HCT116 (cell line): ENCODE results near the gene NGRN. TPM values are rescaled to one million over a fixed set of nuclear protein-coding genes. Genes with fewer than 3 reads are reported as not detected.

Source experiments
- ATAC-seq: fragments of 200-7000 bp; cut with Tn5 transposase; 2 replicates; pipeline ENCODE4 v1.9.1; 2020; ENCODE audit warnings: mild to moderate bottlenecking, moderate library complexity
- BruUV-seq: library from RNA; stranded (reverse); fragments of 400-500 nt; replicated peaks from 2 replicates; lab custom pipeline; 2021; lab: Mats Ljungman, UMichigan
- CTCF ChIA-PET: fragments of 300-600 bp; sonication (Branson Sonifier 250); formaldehyde crosslinking; loops from one replicate; lab custom pipeline; 2021; ENCODE audit warnings: antibody characterized with exemption; lab: Charles Lee
- POLR2A ChIA-PET: fragments of 300-600, 350-600 bp; sonication (Branson Sonifier 250); formaldehyde crosslinking; loops from one replicate; lab custom pipeline; 2021; ENCODE audit warnings: antibody characterized with exemption; lab: Charles Lee
- RAD21 ChIA-PET, 2 experiments: fragments of 300-600 bp; sonication (Branson Sonifier 250); formaldehyde crosslinking; loops; one replicate each; lab custom pipeline; 2023; ENCODE audit warnings: low total read pairs in 2 of 2; ENCODE audit not compliant: uncharacterized antibody in 2 of 2, unreplicated experiment in 2 of 2, low non-redundant PET in 1 of 2; lab: Charles Lee
- DNase-seq: peaks from one replicate; pipeline ENCODE4 v3.0.0-alpha.2; 2010; ENCODE audit warnings: low read depth, low spot score
- H2AFZ ChIP-seq: fragments of 200-600 bp; shearing (Covaris generic), sonication (generic); 2 replicates; pipeline ENCODE4 v1.6.1; 2017; ENCODE audit warnings: low read depth, mixed run types, mixed read lengths, antibody characterized with exemption, low read length; ENCODE audit not compliant: poor library complexity, severe bottlenecking
- H3K27ac ChIP-seq: 2 replicates; pipeline ENCODE4 v1.5.1; 2012; ENCODE audit warnings: low read depth, low read length
- H3K27me3 ChIP-seq: fragments of 200-600 bp; sonication (generic); 2 replicates; pipeline ENCODE4 v1.6.1; 2016; ENCODE audit warnings: mixed run types, low read length, mixed read lengths; ENCODE audit not compliant: insufficient read depth
- H3K36me3 ChIP-seq, 2 experiments: fragments of 200-500 bp in 1 of 2; fragments of 200-600 bp in 1 of 2; sonication (Bioruptor generic) in 1 of 2; sonication (generic) in 1 of 2; 2 replicates each; pipeline versions ENCODE4 v1.5.1 to v1.6.1; 2014 to 2016; ENCODE audit warnings: low read length in 2 of 2, inconsistent platforms in 1 of 2, mixed read lengths in 1 of 2, mixed run types in 1 of 2; ENCODE audit not compliant: insufficient read depth in 2 of 2, control insufficient read depth in 1 of 2
- H3K4me1 ChIP-seq, 2 experiments: fragments of 200-600 bp in 1 of 2; sonication (generic) in 1 of 2; 2 replicates each; pipeline versions ENCODE4 v1.5.1 to v1.6.1; 2012 to 2017; ENCODE audit warnings: low read length in 2 of 2, inconsistent platforms in 1 of 2, mild to moderate bottlenecking in 1 of 2, mixed read lengths in 1 of 2, mixed run types in 1 of 2, moderate library complexity in 1 of 2; ENCODE audit not compliant: insufficient read depth in 2 of 2, control insufficient read depth in 1 of 2
- H3K4me2 ChIP-seq: fragments of 200-600 bp; sonication (generic); 2 replicates; pipeline ENCODE4 v1.6.1; 2017; ENCODE audit warnings: mixed run types, low read length, mixed read lengths
- H3K4me3 ChIP-seq, 2 experiments: fragments of 200-600 bp in 1 of 2; sonication (generic) in 1 of 2; replicated peaks in 1 of 2; 2 replicates each; pipeline ENCODE4 v1.5.1; 2011 to 2016; ENCODE audit warnings: low read length in 2 of 2, control low read depth in 1 of 2, low read depth in 1 of 2, mild to moderate bottlenecking in 1 of 2, mixed read lengths in 1 of 2, mixed run types in 1 of 2
- H3K79me2 ChIP-seq: fragments of 200-600 bp; sonication (generic); 2 replicates; pipeline ENCODE4 v1.6.1; 2017; ENCODE audit warnings: mild to moderate bottlenecking, mixed run types, low read length, moderate library complexity, mixed read lengths; ENCODE audit not compliant: insufficient read depth
- H3K9ac ChIP-seq: fragments of 200-600 bp; sonication (generic); 2 replicates; pipeline ENCODE4 v1.6.1; 2016; ENCODE audit warnings: low read length, mixed read lengths
- H3K9me2 ChIP-seq: fragments of 200-600 bp; sonication (generic), shearing (Covaris generic); 2 replicates; pipeline ENCODE4 v1.6.1; 2017; ENCODE audit warnings: mixed run types, mild to moderate bottlenecking, moderate library complexity; ENCODE audit not compliant: insufficient read depth
- H3K9me3 ChIP-seq, 2 experiments: fragments of 200-500 bp in 1 of 2; fragments of 200-600 bp in 1 of 2; sonication (Bioruptor generic) in 1 of 2; sonication (generic) in 1 of 2; 2 replicates each; pipeline ENCODE4 v1.6.1; 2014 to 2017; ENCODE audit warnings: low read length in 2 of 2, mixed read lengths in 2 of 2, inconsistent platforms in 1 of 2, low read depth in 1 of 2, mild to moderate bottlenecking in 1 of 2, mixed run types in 1 of 2, moderate library complexity in 1 of 2; ENCODE audit not compliant: control insufficient read depth in 1 of 2, insufficient read depth in 1 of 2
- H4K20me1 ChIP-seq: fragments of 200-600 bp; sonication (generic), shearing (Covaris generic); 2 replicates; pipeline ENCODE4 v1.6.1; 2017; ENCODE audit warnings: mixed run types, mild to moderate bottlenecking, moderate library complexity; ENCODE audit not compliant: insufficient read depth
- ATF3 ChIP-seq: IDR thresholded peaks from 2 replicates; pipeline ENCODE4 v1.6.1; 2012
- CBX3 ChIP-seq: IDR thresholded peaks from 2 replicates; pipeline ENCODE4 v1.6.1; 2012; ENCODE audit warnings: low read depth
- CEBPB ChIP-seq: IDR thresholded peaks from 2 replicates; pipeline ENCODE4 v1.6.1; 2012; ENCODE audit warnings: low read depth
- EGR1 ChIP-seq: IDR thresholded peaks from 2 replicates; pipeline ENCODE4 v1.6.1; 2012; ENCODE audit warnings: low read depth
- ELF1 ChIP-seq: IDR thresholded peaks from 2 replicates; pipeline ENCODE4 v1.6.1; 2012; ENCODE audit warnings: low read depth, borderline replicate concordance
- EZH2 ChIP-seq: fragments of 200-600 bp; sonication (generic); IDR thresholded peaks from 2 replicates; pipeline ENCODE4 v1.6.1; 2017; ENCODE audit warnings: antibody characterized with exemption, mixed run types
- FOSL1 ChIP-seq: IDR thresholded peaks from 2 replicates; pipeline ENCODE4 v1.6.1; 2012; ENCODE audit warnings: low read depth
- POLR2A ChIP-seq: IDR thresholded peaks from 2 replicates; pipeline ENCODE4 v1.7.0; 2011; ENCODE audit warnings: borderline replicate concordance; ENCODE audit not compliant: insufficient read depth, insufficient read length; ENCODE audit errors: extremely low read depth
- POLR2AphosphoS5 ChIP-seq: IDR thresholded peaks from 2 replicates; pipeline ENCODE4 v1.6.1; 2011; ENCODE audit warnings: mild to moderate bottlenecking, low read depth, low read length, moderate library complexity
- RAD21 ChIP-seq: IDR thresholded peaks from 2 replicates; pipeline ENCODE4 v1.6.1; 2012; ENCODE audit warnings: low read depth, mild to moderate bottlenecking
- SIN3A ChIP-seq: IDR thresholded peaks from 2 replicates; pipeline ENCODE4 v1.6.1; 2012; ENCODE audit warnings: low read depth
- SP1 ChIP-seq: IDR thresholded peaks from 2 replicates; pipeline ENCODE4 v1.6.1; 2012; ENCODE audit warnings: low read depth
- SRF ChIP-seq: IDR thresholded peaks from 2 replicates; pipeline ENCODE4 v1.6.1; 2012; ENCODE audit warnings: low read depth
- YY1 ChIP-seq: IDR thresholded peaks from 2 replicates; pipeline ENCODE4 v1.6.1; 2011; ENCODE audit warnings: low read length, low read depth, moderate library complexity, mild to moderate bottlenecking; ENCODE audit not compliant: insufficient replicate concordance; ENCODE audit errors: extremely low read depth
- ZBTB33 ChIP-seq: IDR thresholded peaks from 2 replicates; pipeline ENCODE4 v1.6.1; 2011; ENCODE audit warnings: mild to moderate bottlenecking, low read length, moderate library complexity; ENCODE audit not compliant: insufficient replicate concordance; ENCODE audit errors: extremely low read depth
- ZFX ChIP-seq: fragments of 450-650 bp; IDR thresholded peaks from 2 replicates; pipeline ENCODE4 v1.6.1; 2017
- ZNF274 ChIP-seq: fragments of 200-500 bp; sonication (Bioruptor generic); IDR thresholded peaks from 2 replicates; pipeline ENCODE4 v1.6.1; 2014; ENCODE audit warnings: mild to moderate bottlenecking, low read depth, low read length, inconsistent platforms
- intact Hi-C: fragments of 100-400 bp; cut with micrococcal nuclease; formaldehyde crosslinking; loops from 2 replicates; pipeline ENCODE4 v1.10.0; 2022
- total RNA-seq: library from RNA; stranded (reverse); gene quantifications from one replicate; pipeline ENCODE4 v1.2.1, GENCODE V29; 2021; ENCODE audit not compliant: unreplicated experiment
- TF ChIP-seq, protein P1 (sequence below): IDR thresholded peaks from 2 replicates; pipeline ENCODE4 v1.6.1; 2012; ENCODE audit warnings: low read depth
- TF ChIP-seq, protein P2 (sequence below), 3 experiments: fragments of 200-600 bp in 1 of 3; sonication (generic) in 1 of 3; IDR thresholded peaks in 2 of 3; conservative IDR thresholded peaks in 1 of 3; 2 replicates each; pipeline ENCODE4 v1.5.1; 2012 to 2017; ENCODE audit warnings: low read depth in 2 of 3, low read length in 2 of 3, antibody characterized with exemption in 1 of 3, borderline replicate concordance in 1 of 3, control low read depth in 1 of 3, mild to moderate bottlenecking in 1 of 3, mixed read lengths in 1 of 3, mixed run types in 1 of 3, moderate library complexity in 1 of 3; ENCODE audit not compliant: insufficient read depth in 1 of 3

The NGRN gene
- total RNA-seq, 1 experiment from 2014 or later, result 72.7 TPM

DNA sequence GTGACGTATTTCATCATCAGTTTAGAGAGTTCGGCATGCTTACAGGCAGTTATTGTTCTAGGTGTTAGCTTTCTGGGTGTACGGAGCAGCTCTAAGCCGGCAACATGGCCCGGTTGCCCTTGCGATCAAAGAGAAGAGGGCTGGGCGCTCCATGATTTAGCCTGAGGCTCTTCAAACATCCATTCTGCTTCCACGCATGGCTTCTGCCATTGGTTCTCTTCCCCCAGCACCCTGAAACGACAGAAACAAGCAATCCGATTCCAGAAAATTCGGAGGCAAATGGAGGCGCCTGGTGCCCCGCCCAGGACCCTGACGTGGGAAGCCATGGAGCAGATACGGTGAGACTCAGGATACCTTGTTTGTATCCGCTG is 574 bp downstream of the NGRN start:
- peaks cover 14 to 28% of the 10 kb centered on the region in 2 experiments for H3K36me3 ChIP-seq
- ATAC-seq (peak; percentile 47), DNase-seq (peak; percentile 16)
- no TSS peak for BruUV-seq
- no peaks in the 10 kb centered on the region for H3K27me3 ChIP-seq
- H3K4me3 ChIP-seq, result peak overlapping the region; percentile 74 to 96
- intact Hi-C loops, result no loop called here
- POLR2A ChIA-PET, result interaction anchor here (0.7 kb wide), 2 partner anchors 14 to 561 kb away, joined by 4 read pairs; no protein-coding TSS in a partner anchor
- RAD21 ChIA-PET, result no interaction called here
- H3K9me3 ChIP-seq, result no peaks in the 10 kb centered on the region
- no peaks in the 10 kb centered on the region for H3K9me2 ChIP-seq
- peak overlapping the region; percentile 77 for H3K9ac ChIP-seq
- H4K20me1 ChIP-seq, result no peaks in the 10 kb centered on the region
- H2AFZ ChIP-seq, result no peak overlapping the region
- peaks cover 64% of the 10 kb centered on the region for H3K79me2 ChIP-seq
- CTCF ChIA-PET, result no interaction called here
- peak overlapping the region; percentile 94 for H3K4me2 ChIP-seq
- no peak for TF ChIP-seq POLR2A
- TF ChIP-seq POLR2AphosphoS5, result no peak
- no peak for TF ChIP-seq ZNF274
- TF ChIP-seq ELF1, result no peak
- no peak for TF ChIP-seq SRF
- no peak for TF ChIP-seq CBX3
- no peak for TF ChIP-seq EZH2
- no peak for TF ChIP-seq SP1
- no peak for TF ChIP-seq YY1
- TF ChIP-seq, protein P1, sequence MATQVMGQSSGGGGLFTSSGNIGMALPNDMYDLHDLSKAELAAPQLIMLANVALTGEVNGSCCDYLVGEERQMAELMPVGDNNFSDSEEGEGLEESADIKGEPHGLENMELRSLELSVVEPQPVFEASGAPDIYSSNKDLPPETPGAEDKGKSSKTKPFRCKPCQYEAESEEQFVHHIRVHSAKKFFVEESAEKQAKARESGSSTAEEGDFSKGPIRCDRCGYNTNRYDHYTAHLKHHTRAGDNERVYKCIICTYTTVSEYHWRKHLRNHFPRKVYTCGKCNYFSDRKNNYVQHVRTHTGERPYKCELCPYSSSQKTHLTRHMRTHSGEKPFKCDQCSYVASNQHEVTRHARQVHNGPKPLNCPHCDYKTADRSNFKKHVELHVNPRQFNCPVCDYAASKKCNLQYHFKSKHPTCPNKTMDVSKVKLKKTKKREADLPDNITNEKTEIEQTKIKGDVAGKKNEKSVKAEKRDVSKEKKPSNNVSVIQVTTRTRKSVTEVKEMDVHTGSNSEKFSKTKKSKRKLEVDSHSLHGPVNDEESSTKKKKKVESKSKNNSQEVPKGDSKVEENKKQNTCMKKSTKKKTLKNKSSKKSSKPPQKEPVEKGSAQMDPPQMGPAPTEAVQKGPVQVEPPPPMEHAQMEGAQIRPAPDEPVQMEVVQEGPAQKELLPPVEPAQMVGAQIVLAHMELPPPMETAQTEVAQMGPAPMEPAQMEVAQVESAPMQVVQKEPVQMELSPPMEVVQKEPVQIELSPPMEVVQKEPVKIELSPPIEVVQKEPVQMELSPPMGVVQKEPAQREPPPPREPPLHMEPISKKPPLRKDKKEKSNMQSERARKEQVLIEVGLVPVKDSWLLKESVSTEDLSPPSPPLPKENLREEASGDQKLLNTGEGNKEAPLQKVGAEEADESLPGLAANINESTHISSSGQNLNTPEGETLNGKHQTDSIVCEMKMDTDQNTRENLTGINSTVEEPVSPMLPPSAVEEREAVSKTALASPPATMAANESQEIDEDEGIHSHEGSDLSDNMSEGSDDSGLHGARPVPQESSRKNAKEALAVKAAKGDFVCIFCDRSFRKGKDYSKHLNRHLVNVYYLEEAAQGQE, result no peak
- TF ChIP-seq RAD21, result no peak
- TF ChIP-seq CEBPB, result no peak
- no peak for TF ChIP-seq ATF3
- no peak for TF ChIP-seq ZFX
- no peak for TF ChIP-seq EGR1
- TF ChIP-seq FOSL1, result no peak
- no peak; the same call in 1 of the 2 replicates for TF ChIP-seq SIN3A
- TF ChIP-seq, protein P2, sequence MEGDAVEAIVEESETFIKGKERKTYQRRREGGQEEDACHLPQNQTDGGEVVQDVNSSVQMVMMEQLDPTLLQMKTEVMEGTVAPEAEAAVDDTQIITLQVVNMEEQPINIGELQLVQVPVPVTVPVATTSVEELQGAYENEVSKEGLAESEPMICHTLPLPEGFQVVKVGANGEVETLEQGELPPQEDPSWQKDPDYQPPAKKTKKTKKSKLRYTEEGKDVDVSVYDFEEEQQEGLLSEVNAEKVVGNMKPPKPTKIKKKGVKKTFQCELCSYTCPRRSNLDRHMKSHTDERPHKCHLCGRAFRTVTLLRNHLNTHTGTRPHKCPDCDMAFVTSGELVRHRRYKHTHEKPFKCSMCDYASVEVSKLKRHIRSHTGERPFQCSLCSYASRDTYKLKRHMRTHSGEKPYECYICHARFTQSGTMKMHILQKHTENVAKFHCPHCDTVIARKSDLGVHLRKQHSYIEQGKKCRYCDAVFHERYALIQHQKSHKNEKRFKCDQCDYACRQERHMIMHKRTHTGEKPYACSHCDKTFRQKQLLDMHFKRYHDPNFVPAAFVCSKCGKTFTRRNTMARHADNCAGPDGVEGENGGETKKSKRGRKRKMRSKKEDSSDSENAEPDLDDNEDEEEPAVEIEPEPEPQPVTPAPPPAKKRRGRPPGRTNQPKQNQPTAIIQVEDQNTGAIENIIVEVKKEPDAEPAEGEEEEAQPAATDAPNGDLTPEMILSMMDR (IDR thresholded peaks at IDR 0.05 in 2 of 3, conservative IDR thresholded peaks at IDR 0.05 in 1 of 3; ENCODE audit: borderline replicate concordance in 1 of 3, insufficient read depth in 1 of 3, low read depth in 2 of 3, low read length in 2 of 3), result no peak
- TF ChIP-seq ZBTB33, result no peak
- TF ChIP-seq, all 23 proteins: peak for 0
- peaks cover 16 to 45% of the 10 kb centered on the region in 2 experiments for H3K4me1 ChIP-seq
- peak overlapping the region; percentile 78 for H3K27ac ChIP-seq
